Thyroid gland (tissue), 4 donors: ENCODE results near the gene IFT27. TPM values are rescaled to one million over a fixed set of nuclear protein-coding genes. Genes with fewer than 3 reads are reported as not detected.

Experiments
- DNase-seq, 2 donors: peaks; one replicate each; pipeline ENCODE4 v3.0.0-alpha.2; 2019
- H3K27ac ChIP-seq, 3 donors: fragments of 200-600 bp; sonication (generic); 1 replicate in 2 of 3; 2 replicates in 1 of 3; pipeline ENCODE4 v1.5.1; 2016 to 2019; ENCODE audit warnings: mild to moderate bottlenecking in 1 of 3, moderate library complexity in 1 of 3
- H3K27me3 ChIP-seq: fragments of 200-600 bp; sonication (generic); one replicate; pipeline ENCODE4 v1.5.1; 2019
- H3K36me3 ChIP-seq, 2 donors: fragments of 200-600 bp; sonication (generic); one replicate each; pipeline ENCODE4 v1.5.1; 2016 to 2019
- H3K4me1 ChIP-seq, 2 donors: fragments of 200-600 bp; sonication (generic); one replicate each; pipeline ENCODE4 v1.5.1; 2017 to 2019
- H3K4me3 ChIP-seq, 3 donors: fragments of 200-600 bp; sonication (generic); replicated peaks in 1 of 3; 1 replicate in 2 of 3; 2 replicates in 1 of 3; pipeline ENCODE4 v1.5.1; 2016; ENCODE audit warnings: mild to moderate bottlenecking in 1 of 3
- H3K9me3 ChIP-seq: fragments of 200-600 bp; sonication (generic); one replicate; pipeline ENCODE4 v1.5.1; 2017
- CTCF ChIP-seq, 6 experiments: fragments of 200-600 bp in 3 of 6; fragments of 450-650 bp in 3 of 6; sonication (generic) in 3 of 6; IDR thresholded peaks; one replicate each; pipeline ENCODE4 v1.5.1; 2016 to 2019; ENCODE audit warnings: antibody characterized with exemption in 6 of 6, mild to moderate bottlenecking in 2 of 6, inconsistent platforms in 1 of 6, moderate library complexity in 1 of 6
- POLR2A ChIP-seq, 2 donors: fragments of 450-650 bp; IDR thresholded peaks; one replicate each; pipeline ENCODE4 v1.6.1; 2017; ENCODE audit warnings: antibody characterized with exemption in 2 of 2, mild to moderate bottlenecking in 2 of 2, moderate library complexity in 1 of 2
- WGBS, 2 donors: methylation state at CpG; one replicate each; pipeline ENCODE4 v1.1.5; 2017; 5-methylcytosine and 5-hydroxymethylcytosine counted together
- intact Hi-C: fragments of 100-400 bp; cut with DNase I; formaldehyde crosslinking; loops from one replicate; pipeline ENCODE4 v1.15.1; 2023
- total RNA-seq, 4 donors: library from RNA; depleted of rRNA; stranded (reverse); fragments of >200 nt; gene quantifications; one replicate each; pipeline ENCODE4 v1.2.3, GENCODE V29; 2016

IFT27 gene
- total RNA-seq, 4 donors from 2014 or later = 25.1 to 39.2 (median 36.3) TPM

GRCh38 chr22:36796552-36797175 is 20.7 kb upstream of the IFT27 start:
- Histone ChIP-seq H3K4me3 (no peak overlapping the region), H3K27ac (no peak overlapping the region), H3K4me1 (no peaks in the 10 kb centered on the region), H3K36me3 (no peaks in the 10 kb centered on the region), H3K27me3 (no peaks in the 10 kb centered on the region), H3K9me3 (no peaks in the 10 kb centered on the region)
- 64 to 65% methylated on average over 7 of the region's 7 CpGs for WGBS, 2 donors
- no peak for TF ChIP-seq CTCF (IDR thresholded peaks at IDR 0.05)
- no peak for TF ChIP-seq POLR2A (IDR thresholded peaks at IDR 0.05)
- intact Hi-C loops = no loop called here
- no peak for DNase-seq

- Histone ChIP-seq H3K36me3 (no peaks in the 10 kb centered on the region), H3K27ac (no peak overlapping the region), H3K4me3 (no peak overlapping the region), H3K9me3 (no peaks in the 10 kb centered on the region), H3K27me3 (no peaks in the 10 kb centered on the region), H3K4me1 (no peaks in the 10 kb centered on the region)
- TF ChIP-seq POLR2A (IDR thresholded peaks at IDR 0.05) (no peak), CTCF (IDR thresholded peaks at IDR 0.05) (no peak)
- WGBS, 2 donors = 57 to 58% methylated on average over 7 of the region's 7 CpGs
- intact Hi-C loops = no loop called here
- no peak for DNase-seq
Measured at GRCh38 chr22:36795633-36796032, 19.7 kb upstream of the IFT27 start.

GRCh38 chr22:36790648-36791047 is 14.7 kb upstream of the IFT27 start:
- H3K27me3 ChIP-seq = no peaks in the 10 kb centered on the region
- H3K4me3 ChIP-seq = no peak overlapping the region
- no peaks in the 10 kb centered on the region for H3K9me3 ChIP-seq
- intact Hi-C loops = no loop called here
- no peak overlapping the region for H3K27ac ChIP-seq
- WGBS, 2 donors = 44 to 58% methylated on average over 5 to 7 of the region's 7 CpGs
- H3K4me1 ChIP-seq = no peaks in the 10 kb centered on the region
- TF ChIP-seq POLR2A (IDR thresholded peaks at IDR 0.05) = no peak
- TF ChIP-seq CTCF (IDR thresholded peaks at IDR 0.05) = no peak
- H3K36me3 ChIP-seq = no peaks in the 10 kb centered on the region
- DNase-seq = no peak

GRCh38 chr22:36787204-36787988 is 11.5 kb upstream of the IFT27 start:
- no peaks in the 10 kb centered on the region for H3K4me1 ChIP-seq
- no peaks in the 10 kb centered on the region for H3K9me3 ChIP-seq
- no peak overlapping the region for H3K27ac ChIP-seq
- WGBS, 2 donors = 29 to 43% methylated on average over 17 of the region's 17 CpGs
- intact Hi-C loops = loop anchor here (10.0 kb wide), 2 partner anchors 243 to 267 kb away; partner anchors contain the start of gene KCTD17
- no peak for DNase-seq
- H3K36me3 ChIP-seq = no peaks in the 10 kb centered on the region
- no peak for TF ChIP-seq CTCF (IDR thresholded peaks at IDR 0.05)
- TF ChIP-seq POLR2A (IDR thresholded peaks at IDR 0.05) = no peak
- H3K27me3 ChIP-seq = no peaks in the 10 kb centered on the region
- no peak overlapping the region for H3K4me3 ChIP-seq

- intact Hi-C loops = loop anchor here (2.0 to 10.0 kb wide), 4 partner anchors 77 to 271 kb away; partner anchors contain the start of genes KCTD17 and NCF4
- DNase-seq = no peak
- no peak overlapping the region for H3K27ac ChIP-seq
- H3K4me1 ChIP-seq = no peaks in the 10 kb centered on the region
- WGBS, 2 donors = 68 to 95% methylated on average over 2 of the region's 2 CpGs
- no peaks in the 10 kb centered on the region for H3K36me3 ChIP-seq
- TF ChIP-seq POLR2A (IDR thresholded peaks at IDR 0.05) (no peak), CTCF (IDR thresholded peaks at IDR 0.05) (no peak)
- no peaks in the 10 kb centered on the region for H3K27me3 ChIP-seq
- H3K4me3 ChIP-seq = no peak overlapping the region
- H3K9me3 ChIP-seq = no peaks in the 10 kb centered on the region
Measured at GRCh38 chr22:36783743-36784142, 7.8 kb upstream of the IFT27 start.
